Amygdala (tissue), 56 donors: Measurements from ENCODE around the gene MMADHC.

ENCODE experiments used
- DNase-seq, 56 donors: peaks; one replicate each; lab custom pipeline; 2025; lab: John Stamatoyannopoulos, UW

MMADHC gene

DNA sequence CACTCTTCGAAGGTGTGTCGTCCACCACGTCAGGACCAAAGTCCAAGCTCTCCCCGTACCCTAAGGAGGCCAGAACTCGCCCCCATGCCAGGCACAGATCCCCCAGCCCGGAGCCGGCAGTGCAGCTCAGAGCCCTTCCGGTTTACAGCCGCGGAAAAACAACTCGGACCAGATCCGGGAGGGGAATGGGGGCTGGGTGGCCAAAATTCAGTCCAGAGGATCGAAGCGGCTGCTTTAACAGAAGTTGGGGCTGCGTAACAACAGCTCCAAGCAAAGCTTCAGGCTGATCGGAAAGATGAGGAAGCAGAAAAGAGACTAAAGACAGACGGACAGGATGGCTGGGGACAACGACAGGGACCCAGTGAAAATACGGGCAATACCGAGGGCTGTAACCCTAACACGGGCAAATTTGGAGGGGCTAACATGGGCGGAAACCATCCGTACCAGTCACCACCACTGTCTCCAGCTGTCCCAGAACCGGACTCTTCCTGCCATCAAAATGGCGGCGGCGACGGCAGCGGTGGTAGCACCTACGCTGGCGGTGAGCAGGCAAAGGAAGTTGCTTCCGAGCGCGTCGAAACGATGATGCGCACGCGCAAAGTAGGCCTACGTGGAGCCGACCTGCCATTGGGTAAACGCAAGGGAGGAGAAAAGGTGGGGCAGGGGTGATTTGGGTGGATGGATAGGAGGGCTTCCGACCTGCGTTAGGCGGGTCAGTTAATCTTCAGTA is at the start of gene MMADHC:
Gene MMADHC, minus strand, starts transcription at position 556 of the 730 bp plus-strand sequence. CDS start 678 bp downstream, outside the sequence.
- peak in 55 of 56 donors; percentile 51 to 94 (median 85) for DNase-seq

DNA sequence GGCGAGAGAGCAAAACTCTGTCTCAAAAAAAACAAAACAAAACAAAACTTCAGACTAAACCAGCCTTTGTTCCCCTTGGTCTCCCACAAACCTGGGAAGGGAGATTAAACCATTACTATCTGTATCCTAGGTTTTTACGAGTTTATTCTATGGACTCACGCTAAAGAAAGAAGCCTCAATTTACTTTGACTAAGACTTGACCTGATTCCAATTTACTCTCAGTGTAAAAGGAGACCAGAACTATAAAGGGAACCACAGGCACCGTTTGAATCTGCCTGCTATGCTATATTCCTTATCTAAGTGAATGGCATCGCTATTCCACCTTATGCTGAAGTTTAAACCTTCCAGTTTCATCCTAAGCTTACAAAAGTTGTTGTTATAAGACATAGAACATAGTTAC is 46.5 kb upstream of the MMADHC start:
- no peak for DNase-seq

DNA sequence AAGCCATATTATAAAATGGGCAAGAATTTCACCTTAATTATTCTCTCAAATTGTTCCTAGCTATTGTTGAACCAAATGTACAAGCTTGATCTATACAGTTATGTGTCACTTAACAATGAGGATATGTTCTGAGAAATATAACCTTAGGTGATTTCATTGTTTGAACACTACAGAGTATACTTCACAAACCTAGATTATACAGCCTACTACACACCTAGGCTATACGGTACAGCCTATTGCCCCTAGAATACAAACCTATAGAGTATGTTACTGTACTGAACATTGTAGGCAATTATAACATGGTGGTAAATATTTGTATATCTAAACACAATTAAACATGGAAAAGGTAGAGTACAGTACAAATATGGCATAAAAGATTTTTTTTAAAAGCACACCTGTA is 42.9 kb upstream of the MMADHC start:
- no peak for DNase-seq

GRCh38 chr2:149629026-149629425 is 41.5 kb upstream of the MMADHC start:
- DNase-seq = no peak

- DNase-seq = no peak
Observed at GRCh38 chr2:149627111-149627801, 39.7 kb upstream of the MMADHC start.

DNA sequence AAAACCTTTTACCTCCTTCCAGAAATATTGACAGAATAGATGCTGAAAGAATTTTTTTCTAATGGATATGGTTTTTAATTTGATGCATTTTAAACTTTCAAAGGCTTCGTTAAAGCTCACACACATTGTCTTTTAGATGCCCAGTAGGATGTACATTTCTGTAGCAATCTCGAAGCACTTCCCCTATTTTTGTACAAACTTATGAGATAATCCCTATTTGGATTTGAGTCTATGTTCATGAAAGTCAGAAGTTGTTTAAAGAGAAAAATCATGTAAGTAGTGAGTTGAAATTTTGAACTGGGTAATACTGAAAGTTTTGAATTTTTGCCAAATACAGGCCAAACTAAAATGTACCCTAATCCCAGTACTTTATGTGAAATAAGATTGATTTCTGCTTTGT is 38.1 kb upstream of the MMADHC start:
- no peak for DNase-seq

- DNase-seq = no peak
Observed at GRCh38 chr2:149625271-149625670, 37.7 kb upstream of the MMADHC start.

DNA sequence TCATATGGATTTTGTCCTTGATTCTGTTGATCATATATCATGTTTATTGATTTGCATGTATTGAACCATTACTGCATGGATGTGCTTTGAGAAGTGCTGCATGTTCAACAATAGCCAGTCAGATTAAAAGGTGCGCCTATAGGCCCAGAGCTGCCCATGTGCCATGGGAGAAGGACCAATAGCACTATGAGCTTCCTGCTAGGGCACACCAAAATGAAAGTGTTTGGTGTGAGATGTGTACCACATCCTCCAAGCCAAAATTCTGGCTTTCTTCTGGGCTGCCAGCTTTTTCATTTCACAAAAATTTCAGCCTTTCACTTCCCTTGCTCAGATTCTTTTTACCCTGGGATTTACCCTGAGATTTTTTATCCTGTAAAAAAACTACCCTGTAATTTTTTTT is 34.8 kb upstream of the MMADHC start:
- DNase-seq = no peak

- no peak for DNase-seq
Observed at GRCh38 chr2:149617476-149617875, 29.9 kb upstream of the MMADHC start.

GRCh38 chr2:149616681-149617456 is 29.3 kb upstream of the MMADHC start:
- no peak for DNase-seq

GRCh38 chr2:149613704-149614103 is 26.1 kb upstream of the MMADHC start:
- DNase-seq = no peak

DNA sequence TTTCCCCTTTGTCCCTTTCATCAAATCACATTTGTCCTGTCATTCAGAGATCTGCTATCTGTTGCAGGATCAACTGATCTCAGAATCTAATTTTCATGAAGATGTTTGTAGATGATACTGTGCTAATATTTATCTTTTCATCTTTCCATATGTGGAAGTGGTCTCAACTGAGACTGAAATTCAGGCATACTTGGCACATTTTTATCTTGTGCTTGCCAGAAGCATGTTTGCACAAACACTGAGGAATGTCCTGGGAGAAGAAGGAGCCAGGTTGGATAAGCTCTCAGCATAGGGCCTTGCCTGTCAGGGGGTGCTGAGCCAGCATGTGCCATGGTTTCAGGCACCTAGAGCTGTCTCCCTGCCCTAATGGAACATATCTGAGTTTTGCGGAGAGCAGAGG is 24.5 kb upstream of the MMADHC start:
- no peak for DNase-seq

DNA sequence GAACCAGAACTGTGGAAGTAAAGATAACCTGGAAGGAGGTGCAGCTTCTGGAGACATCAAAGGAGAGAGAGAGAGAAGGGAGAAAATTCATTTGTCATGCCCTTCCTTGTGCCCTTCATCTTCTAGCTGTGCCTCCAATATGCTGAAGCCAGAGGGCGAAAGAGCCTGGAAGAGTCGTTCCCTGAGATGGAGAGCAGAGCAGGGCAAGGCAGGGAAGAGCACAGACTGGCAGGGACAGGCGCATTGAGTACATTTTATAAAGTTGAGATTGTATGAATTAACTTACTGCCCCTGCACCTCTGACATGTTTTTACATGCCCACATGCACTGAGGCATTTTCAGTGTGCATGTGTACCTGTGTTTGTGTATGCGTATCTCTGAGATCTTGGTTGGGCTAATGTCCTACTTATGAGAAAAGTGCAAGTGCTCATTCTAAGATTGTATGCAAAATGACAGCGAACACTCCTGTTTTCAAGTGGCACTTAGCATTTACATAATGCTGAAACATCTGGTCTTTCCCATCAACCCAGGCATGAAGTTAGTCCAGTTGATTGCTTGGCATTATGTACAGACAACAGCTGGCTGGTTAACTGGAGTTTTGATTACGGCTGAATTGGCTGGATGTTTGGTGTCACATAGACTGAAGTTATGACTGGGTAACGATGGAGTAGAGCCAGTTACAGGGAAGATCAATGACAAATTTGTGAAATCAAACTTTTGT is 23.7 kb upstream of the MMADHC start:
- DNase-seq = no peak

GRCh38 chr2:149606251-149606811 is 18.8 kb upstream of the MMADHC start:
- DNase-seq = no peak

GRCh38 chr2:149603248-149603647 is 15.7 kb upstream of the MMADHC start:
- DNase-seq = no peak

GRCh38 chr2:149601141-149601796 is 13.7 kb upstream of the MMADHC start:
- no peak for DNase-seq

DNA sequence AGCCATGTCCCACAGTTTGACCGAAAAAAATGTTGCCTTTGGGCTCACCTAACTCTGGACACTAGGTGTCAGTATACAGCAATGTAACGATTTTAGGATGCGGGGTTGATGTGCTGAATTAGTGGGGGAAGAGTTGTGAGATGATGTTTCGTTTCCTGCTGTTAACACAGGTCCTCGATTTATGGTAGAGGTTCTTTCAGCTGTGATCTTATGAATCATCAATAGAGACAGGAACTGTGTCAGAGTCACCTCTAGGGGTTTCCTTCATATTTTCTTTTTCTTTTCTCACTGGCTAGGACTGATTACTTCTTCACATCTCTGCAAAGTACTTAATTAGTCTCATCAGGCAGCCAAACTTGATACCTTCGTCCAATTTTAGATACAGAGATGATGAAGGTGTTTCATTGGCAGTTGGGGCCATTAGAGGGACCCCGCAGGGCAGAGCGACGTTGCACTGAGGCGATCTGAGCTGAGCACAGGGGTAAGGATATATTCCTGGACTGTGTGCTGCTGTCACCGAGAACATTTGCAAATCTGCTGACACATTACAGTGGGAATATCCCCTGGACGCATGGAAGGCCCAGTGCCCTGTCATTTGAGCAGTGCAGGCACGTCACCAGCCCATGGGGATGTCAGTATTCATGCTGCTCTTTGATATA is 10.2 kb upstream of the MMADHC start:
- peak in 34 of 56 donors; percentile 0 to 67 (median 10) for DNase-seq

DNA sequence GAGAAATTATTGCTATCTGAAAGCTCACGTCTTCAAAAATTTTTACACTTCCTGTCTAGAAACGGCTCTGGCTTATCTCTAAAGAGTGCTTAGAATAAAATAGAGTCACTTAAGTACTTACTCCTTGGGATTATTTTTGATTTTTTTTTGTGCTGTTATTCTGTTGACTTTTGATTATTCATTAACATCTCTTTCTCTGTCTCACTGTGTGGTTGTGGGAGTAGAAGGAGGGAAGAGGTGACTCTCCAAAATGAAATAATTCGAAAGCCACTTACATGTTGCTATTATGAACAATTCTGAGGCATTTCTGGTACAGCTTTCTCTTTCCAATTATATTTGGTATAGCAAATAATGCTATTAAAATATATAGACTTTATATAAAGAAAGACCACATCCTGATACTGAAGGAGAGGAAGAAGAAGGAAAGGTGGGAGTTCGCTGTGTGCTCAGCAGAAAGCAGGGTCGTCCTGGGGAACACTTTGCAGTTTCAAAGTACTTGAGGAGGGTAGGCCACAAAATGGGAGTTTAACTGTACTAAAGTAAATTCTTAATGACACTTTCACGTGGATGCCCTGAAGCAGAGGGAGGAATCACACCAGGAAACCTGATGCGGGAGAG is 9.6 kb upstream of the MMADHC start:
- DNase-seq = peak in 5 of 56 donors; percentile 1 to 9 (median 4)

DNA sequence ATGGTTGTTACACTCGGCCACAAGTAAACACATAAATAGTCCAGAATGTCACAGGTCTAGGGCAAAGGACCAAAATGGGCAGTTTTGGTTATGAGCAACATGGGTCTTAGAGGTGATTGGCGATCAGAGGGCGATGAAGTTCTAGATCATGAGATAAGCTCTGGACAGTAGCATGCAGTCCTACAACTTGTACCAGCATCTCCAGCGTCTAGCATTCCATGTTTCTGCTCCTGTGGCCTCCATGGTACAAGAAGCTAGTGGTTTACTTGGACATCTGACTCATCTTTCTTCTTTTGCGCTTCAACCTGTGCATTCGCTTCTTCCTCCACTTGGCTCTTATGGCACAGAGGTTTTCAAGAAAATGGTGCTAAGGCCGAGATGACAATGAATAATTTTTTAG is 8.9 kb upstream of the MMADHC start:
- no peak for DNase-seq
